HCT116 (cell line): ENCODE data around the gene SLC30A4. TPM values are rescaled to one million over a fixed set of nuclear protein-coding genes. Genes with fewer than 3 reads are reported as not detected.

Experiments
- ATAC-seq: fragments of 200-7000 bp; cut with Tn5 transposase; 2 replicates; pipeline ENCODE4 v1.9.1; 2020; ENCODE audit warnings: mild to moderate bottlenecking, moderate library complexity
- BruUV-seq: library from RNA; stranded (reverse); fragments of 400-500 nt; replicated peaks from 2 replicates; lab custom pipeline; 2021; lab: Mats Ljungman, UMichigan
- CTCF ChIA-PET: fragments of 300-600 bp; sonication (Branson Sonifier 250); formaldehyde crosslinking; loops from one replicate; lab custom pipeline; 2021; ENCODE audit warnings: antibody characterized with exemption; lab: Charles Lee
- POLR2A ChIA-PET: fragments of 300-600, 350-600 bp; sonication (Branson Sonifier 250); formaldehyde crosslinking; loops from one replicate; lab custom pipeline; 2021; ENCODE audit warnings: antibody characterized with exemption; lab: Charles Lee
- RAD21 ChIA-PET, 2 experiments: fragments of 300-600 bp; sonication (Branson Sonifier 250); formaldehyde crosslinking; loops; one replicate each; lab custom pipeline; 2023; ENCODE audit warnings: low total read pairs in 2 of 2; ENCODE audit not compliant: uncharacterized antibody in 2 of 2, unreplicated experiment in 2 of 2, low non-redundant PET in 1 of 2; lab: Charles Lee
- DNase-seq: peaks from one replicate; pipeline ENCODE4 v3.0.0-alpha.2; 2010; ENCODE audit warnings: low read depth, low spot score
- H2AFZ ChIP-seq: fragments of 200-600 bp; shearing (Covaris generic), sonication (generic); 2 replicates; pipeline ENCODE4 v1.6.1; 2017; ENCODE audit warnings: low read depth, mixed run types, mixed read lengths, antibody characterized with exemption, low read length; ENCODE audit not compliant: poor library complexity, severe bottlenecking
- H3K27ac ChIP-seq: 2 replicates; pipeline ENCODE4 v1.5.1; 2012; ENCODE audit warnings: low read depth, low read length
- H3K27me3 ChIP-seq: fragments of 200-600 bp; sonication (generic); 2 replicates; pipeline ENCODE4 v1.6.1; 2016; ENCODE audit warnings: mixed run types, low read length, mixed read lengths; ENCODE audit not compliant: insufficient read depth
- H3K36me3 ChIP-seq, 2 experiments: fragments of 200-500 bp in 1 of 2; fragments of 200-600 bp in 1 of 2; sonication (Bioruptor generic) in 1 of 2; sonication (generic) in 1 of 2; 2 replicates each; pipeline versions ENCODE4 v1.5.1 to v1.6.1; 2014 to 2016; ENCODE audit warnings: low read length in 2 of 2, inconsistent platforms in 1 of 2, mixed read lengths in 1 of 2, mixed run types in 1 of 2; ENCODE audit not compliant: insufficient read depth in 2 of 2, control insufficient read depth in 1 of 2
- H3K4me1 ChIP-seq, 2 experiments: fragments of 200-600 bp in 1 of 2; sonication (generic) in 1 of 2; 2 replicates each; pipeline versions ENCODE4 v1.5.1 to v1.6.1; 2012 to 2017; ENCODE audit warnings: low read length in 2 of 2, inconsistent platforms in 1 of 2, mild to moderate bottlenecking in 1 of 2, mixed read lengths in 1 of 2, mixed run types in 1 of 2, moderate library complexity in 1 of 2; ENCODE audit not compliant: insufficient read depth in 2 of 2, control insufficient read depth in 1 of 2
- H3K4me2 ChIP-seq: fragments of 200-600 bp; sonication (generic); 2 replicates; pipeline ENCODE4 v1.6.1; 2017; ENCODE audit warnings: mixed run types, low read length, mixed read lengths
- H3K4me3 ChIP-seq, 2 experiments: fragments of 200-600 bp in 1 of 2; sonication (generic) in 1 of 2; replicated peaks in 1 of 2; 2 replicates each; pipeline ENCODE4 v1.5.1; 2011 to 2016; ENCODE audit warnings: low read length in 2 of 2, control low read depth in 1 of 2, low read depth in 1 of 2, mild to moderate bottlenecking in 1 of 2, mixed read lengths in 1 of 2, mixed run types in 1 of 2
- H3K79me2 ChIP-seq: fragments of 200-600 bp; sonication (generic); 2 replicates; pipeline ENCODE4 v1.6.1; 2017; ENCODE audit warnings: mild to moderate bottlenecking, mixed run types, low read length, moderate library complexity, mixed read lengths; ENCODE audit not compliant: insufficient read depth
- H3K9ac ChIP-seq: fragments of 200-600 bp; sonication (generic); 2 replicates; pipeline ENCODE4 v1.6.1; 2016; ENCODE audit warnings: low read length, mixed read lengths
- H3K9me2 ChIP-seq: fragments of 200-600 bp; sonication (generic), shearing (Covaris generic); 2 replicates; pipeline ENCODE4 v1.6.1; 2017; ENCODE audit warnings: mixed run types, mild to moderate bottlenecking, moderate library complexity; ENCODE audit not compliant: insufficient read depth
- H3K9me3 ChIP-seq, 2 experiments: fragments of 200-500 bp in 1 of 2; fragments of 200-600 bp in 1 of 2; sonication (Bioruptor generic) in 1 of 2; sonication (generic) in 1 of 2; 2 replicates each; pipeline ENCODE4 v1.6.1; 2014 to 2017; ENCODE audit warnings: low read length in 2 of 2, mixed read lengths in 2 of 2, inconsistent platforms in 1 of 2, low read depth in 1 of 2, mild to moderate bottlenecking in 1 of 2, mixed run types in 1 of 2, moderate library complexity in 1 of 2; ENCODE audit not compliant: control insufficient read depth in 1 of 2, insufficient read depth in 1 of 2
- H4K20me1 ChIP-seq: fragments of 200-600 bp; sonication (generic), shearing (Covaris generic); 2 replicates; pipeline ENCODE4 v1.6.1; 2017; ENCODE audit warnings: mixed run types, mild to moderate bottlenecking, moderate library complexity; ENCODE audit not compliant: insufficient read depth
- ATF3 ChIP-seq: IDR thresholded peaks from 2 replicates; pipeline ENCODE4 v1.6.1; 2012
- CBX3 ChIP-seq: IDR thresholded peaks from 2 replicates; pipeline ENCODE4 v1.6.1; 2012; ENCODE audit warnings: low read depth
- CEBPB ChIP-seq: IDR thresholded peaks from 2 replicates; pipeline ENCODE4 v1.6.1; 2012; ENCODE audit warnings: low read depth
- EGR1 ChIP-seq: IDR thresholded peaks from 2 replicates; pipeline ENCODE4 v1.6.1; 2012; ENCODE audit warnings: low read depth
- ELF1 ChIP-seq: IDR thresholded peaks from 2 replicates; pipeline ENCODE4 v1.6.1; 2012; ENCODE audit warnings: low read depth, borderline replicate concordance
- EZH2 ChIP-seq: fragments of 200-600 bp; sonication (generic); IDR thresholded peaks from 2 replicates; pipeline ENCODE4 v1.6.1; 2017; ENCODE audit warnings: antibody characterized with exemption, mixed run types
- FOSL1 ChIP-seq: IDR thresholded peaks from 2 replicates; pipeline ENCODE4 v1.6.1; 2012; ENCODE audit warnings: low read depth
- MAX ChIP-seq: IDR thresholded peaks from 2 replicates; pipeline ENCODE4 v1.6.1; 2012
- POLR2A ChIP-seq: IDR thresholded peaks from 2 replicates; pipeline ENCODE4 v1.7.0; 2011; ENCODE audit warnings: borderline replicate concordance; ENCODE audit not compliant: insufficient read depth, insufficient read length; ENCODE audit errors: extremely low read depth
- POLR2AphosphoS5 ChIP-seq: IDR thresholded peaks from 2 replicates; pipeline ENCODE4 v1.6.1; 2011; ENCODE audit warnings: mild to moderate bottlenecking, low read depth, low read length, moderate library complexity
- RAD21 ChIP-seq: IDR thresholded peaks from 2 replicates; pipeline ENCODE4 v1.6.1; 2012; ENCODE audit warnings: low read depth, mild to moderate bottlenecking
- REST ChIP-seq: IDR thresholded peaks from 2 replicates; pipeline ENCODE4 v1.6.1; 2012; ENCODE audit warnings: low read depth
- TCF7L2 ChIP-seq: IDR thresholded peaks from 2 replicates; pipeline ENCODE4 v1.7.0; 2011; ENCODE audit warnings: borderline replicate concordance, inconsistent platforms; ENCODE audit not compliant: insufficient read depth, insufficient read length; ENCODE audit errors: extremely low read depth
- YY1 ChIP-seq: IDR thresholded peaks from 2 replicates; pipeline ENCODE4 v1.6.1; 2011; ENCODE audit warnings: low read length, low read depth, moderate library complexity, mild to moderate bottlenecking; ENCODE audit not compliant: insufficient replicate concordance; ENCODE audit errors: extremely low read depth
- ZBTB33 ChIP-seq: IDR thresholded peaks from 2 replicates; pipeline ENCODE4 v1.6.1; 2011; ENCODE audit warnings: mild to moderate bottlenecking, low read length, moderate library complexity; ENCODE audit not compliant: insufficient replicate concordance; ENCODE audit errors: extremely low read depth
- ZFX ChIP-seq: fragments of 450-650 bp; IDR thresholded peaks from 2 replicates; pipeline ENCODE4 v1.6.1; 2017
- ZNF274 ChIP-seq: fragments of 200-500 bp; sonication (Bioruptor generic); IDR thresholded peaks from 2 replicates; pipeline ENCODE4 v1.6.1; 2014; ENCODE audit warnings: mild to moderate bottlenecking, low read depth, low read length, inconsistent platforms
- intact Hi-C: fragments of 100-400 bp; cut with micrococcal nuclease; formaldehyde crosslinking; loops from 2 replicates; pipeline ENCODE4 v1.10.0; 2022
- total RNA-seq: library from RNA; stranded (reverse); gene quantifications from one replicate; pipeline ENCODE4 v1.2.1, GENCODE V29; 2021; ENCODE audit not compliant: unreplicated experiment

Gene SLC30A4
- total RNA-seq, 1 experiment from 2014 or later = 2.7 TPM

- CTCF ChIA-PET = no interaction called here
- POLR2A ChIA-PET = no interaction called here
These were observed 23.1 kb downstream of the SLC30A4 start for GRCh38 chr15:45499426-45499825.

GRCh38 chr15:45498701-45499100, 23.9 kb downstream of the SLC30A4 start:
- no peak overlapping the region for H3K4me2 ChIP-seq
- no peak overlapping the region for H3K27ac ChIP-seq
- intact Hi-C loops = no loop called here
- H3K36me3 ChIP-seq = no peaks in the 10 kb centered on the region
- H3K9me3 ChIP-seq = no peaks in the 10 kb centered on the region
- H3K27me3 ChIP-seq = no peaks in the 10 kb centered on the region
- no peaks in the 10 kb centered on the region for H4K20me1 ChIP-seq
- H2AFZ ChIP-seq = no peak overlapping the region
- BruUV-seq = no TSS peak
- no peaks in the 10 kb centered on the region for H3K9me2 ChIP-seq
- H3K4me3 ChIP-seq = no peak overlapping the region
- no peak overlapping the region for H3K9ac ChIP-seq
- DNase-seq (no peak), ATAC-seq (no peak)
- no peaks in the 10 kb centered on the region for H3K79me2 ChIP-seq
- ChIA-PET CTCF (no interaction called here), RAD21 (no interaction called here), POLR2A (no interaction called here)
- no peaks in the 10 kb centered on the region for H3K4me1 ChIP-seq
- TF ChIP-seq ZNF274 (no peak), ELF1 (no peak), REST (no peak), CBX3 (no peak), POLR2A (no peak), POLR2AphosphoS5 (no peak), FOSL1 (no peak), ZBTB33 (no peak), EZH2 (no peak), ATF3 (no peak), MAX (no peak), CEBPB (no peak), EGR1 (no peak)

More at GRCh38 chr15:45499426-45499825, 23.1 kb downstream of the SLC30A4 start:
- RAD21 ChIA-PET = no interaction called here
- Histone ChIP-seq H3K27me3 (no peaks in the 10 kb centered on the region), H3K4me3 (no peak overlapping the region), H3K9ac (no peak overlapping the region), H3K79me2 (no peaks in the 10 kb centered on the region), H3K9me3 (no peaks in the 10 kb centered on the region), H3K4me1 (no peaks in the 10 kb centered on the region), H3K4me2 (no peak overlapping the region), H2AFZ (no peak overlapping the region), H3K36me3 (no peaks in the 10 kb centered on the region), H4K20me1 (no peaks in the 10 kb centered on the region)
- DNase-seq (no peak), ATAC-seq (no peak)
- intact Hi-C loops = no loop called here
- TF ChIP-seq YY1 = no peak
- TF ChIP-seq RAD21 = no peak
- no peak for TF ChIP-seq TCF7L2
- no peak for TF ChIP-seq ZFX
- no peak for TF ChIP-seq MAX
- TF ChIP-seq, all 23 proteins: peak for 0
- no TSS peak for BruUV-seq
- Histone ChIP-seq H3K9me2 (no peaks in the 10 kb centered on the region), H3K27ac (no peak overlapping the region)
